Subcutaneous abdominal adipose tissue (tissue), 5 donors: Measurements from ENCODE around the gene MMD2.

Experiments
- H3K27ac ChIP-seq: one replicate; pipeline ENCODE4 v1.7.0; 2013; ENCODE audit warnings: low read depth, mild to moderate bottlenecking, inconsistent platforms, low read length, moderate library complexity
- H3K27me3 ChIP-seq, 5 donors: one replicate each; pipeline ENCODE4 v1.7.0; 2013; ENCODE audit warnings: low read length in 5 of 5, inconsistent platforms in 1 of 5; ENCODE audit not compliant: control insufficient read depth in 5 of 5, insufficient read depth in 4 of 5
- H3K36me3 ChIP-seq, 5 donors: one replicate each; pipeline ENCODE4 v1.7.0; 2013; ENCODE audit warnings: low read length in 5 of 5; ENCODE audit not compliant: control insufficient read depth in 5 of 5, insufficient read depth in 5 of 5
- H3K4me1 ChIP-seq, 5 donors: one replicate each; pipeline ENCODE4 v1.7.0; 2013; ENCODE audit warnings: low read length in 5 of 5, mild to moderate bottlenecking in 3 of 5, moderate library complexity in 1 of 5; ENCODE audit not compliant: control insufficient read depth in 5 of 5, insufficient read depth in 5 of 5
- H3K4me3 ChIP-seq, 5 donors: one replicate each; pipeline ENCODE4 v1.7.0; 2013; ENCODE audit warnings: low read length in 5 of 5, low read depth in 1 of 5
- H3K9ac ChIP-seq, 5 donors: one replicate each; pipeline ENCODE4 v1.7.0; 2013; ENCODE audit warnings: low read length in 5 of 5, mild to moderate bottlenecking in 4 of 5, moderate library complexity in 3 of 5
- H3K9me3 ChIP-seq, 5 donors: one replicate each; pipeline ENCODE4 v1.7.0; 2013; ENCODE audit warnings: low read length in 5 of 5; ENCODE audit not compliant: control insufficient read depth in 5 of 5
- donor health status: healthy.
- donor health status: healthy.
- donor health status: healthy.
- donor health status: healthy.
- donor health status: healthy.

The MMD2 gene

DNA sequence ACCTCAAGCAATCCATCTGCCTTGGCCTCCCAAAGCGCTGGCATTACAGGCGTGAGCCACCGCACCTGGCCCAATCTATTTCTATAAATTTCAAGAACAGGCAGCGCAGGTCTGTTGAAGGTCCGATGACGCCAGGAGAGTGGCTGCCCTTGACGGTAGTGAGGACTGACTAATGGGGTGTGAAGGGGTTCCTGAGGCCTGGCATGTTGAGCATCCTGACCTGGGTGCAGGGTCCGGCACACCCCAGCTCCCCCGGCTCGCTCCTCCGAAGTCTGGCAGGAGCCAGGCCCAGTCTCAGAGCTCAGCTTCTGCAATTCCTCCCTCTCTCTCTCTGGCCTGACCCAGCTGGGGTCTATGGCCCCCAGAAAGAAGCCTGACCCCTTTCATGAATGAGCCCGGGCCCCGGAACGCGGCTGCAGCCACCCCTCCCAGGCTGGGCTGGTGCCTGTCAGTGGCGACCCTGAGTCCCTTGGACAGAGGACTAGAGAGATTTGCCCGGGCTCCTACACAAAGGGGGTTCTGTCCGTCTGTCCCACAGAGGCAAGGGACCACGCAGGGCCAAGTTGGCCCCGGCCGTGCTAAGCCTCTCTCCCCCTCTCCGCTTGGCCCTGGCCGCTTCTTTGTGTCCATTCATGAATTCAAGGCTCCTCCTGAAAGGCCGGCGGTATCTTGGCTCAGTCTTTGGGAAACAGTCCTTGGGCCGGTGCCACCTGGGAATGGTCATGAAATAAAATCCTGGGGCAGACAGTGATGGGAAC is 18.8 kb downstream of the MMD2 start:
- no peak overlapping the region for H3K9ac ChIP-seq
- H3K4me1 ChIP-seq: no peaks in the 10 kb centered on the region
- no peaks in the 10 kb centered on the region for H3K36me3 ChIP-seq
- no peaks in the 10 kb centered on the region for H3K9me3 ChIP-seq
- no peak overlapping the region for H3K27ac ChIP-seq
- H3K27me3 ChIP-seq: peaks cover 0 to 8% (median 3%) of the 10 kb centered on the region in 5 donors
- no peak overlapping the region for H3K4me3 ChIP-seq

DNA sequence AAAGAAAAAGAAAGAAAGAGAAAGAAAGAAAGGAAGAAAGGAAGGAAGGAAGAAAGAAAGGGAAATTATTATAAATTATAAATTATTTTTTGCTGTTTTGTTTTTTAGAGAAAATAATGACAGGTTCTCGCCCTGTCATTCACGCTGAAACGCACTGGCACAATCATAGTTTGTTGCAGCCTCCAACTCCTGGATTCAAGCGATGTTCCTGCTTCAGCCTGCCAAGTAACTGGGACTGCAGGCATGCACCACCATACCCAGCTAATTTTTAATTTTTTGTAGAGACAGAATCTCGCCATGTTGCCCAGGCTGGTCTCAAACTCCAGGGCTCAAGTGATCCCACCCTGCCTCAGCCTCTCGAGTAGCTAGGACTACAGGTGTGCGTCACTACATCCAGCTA is 21.6 kb downstream of the MMD2 start:
- H3K4me3 ChIP-seq: no peak overlapping the region
- H3K4me1 ChIP-seq: no peaks in the 10 kb centered on the region
- no peak overlapping the region for H3K27ac ChIP-seq
- H3K9me3 ChIP-seq: no peaks in the 10 kb centered on the region
- no peaks in the 10 kb centered on the region for H3K36me3 ChIP-seq
- H3K27me3 ChIP-seq: peaks cover 0 to 9% (median 3%) of the 10 kb centered on the region in 5 donors
- no peak overlapping the region for H3K9ac ChIP-seq

DNA sequence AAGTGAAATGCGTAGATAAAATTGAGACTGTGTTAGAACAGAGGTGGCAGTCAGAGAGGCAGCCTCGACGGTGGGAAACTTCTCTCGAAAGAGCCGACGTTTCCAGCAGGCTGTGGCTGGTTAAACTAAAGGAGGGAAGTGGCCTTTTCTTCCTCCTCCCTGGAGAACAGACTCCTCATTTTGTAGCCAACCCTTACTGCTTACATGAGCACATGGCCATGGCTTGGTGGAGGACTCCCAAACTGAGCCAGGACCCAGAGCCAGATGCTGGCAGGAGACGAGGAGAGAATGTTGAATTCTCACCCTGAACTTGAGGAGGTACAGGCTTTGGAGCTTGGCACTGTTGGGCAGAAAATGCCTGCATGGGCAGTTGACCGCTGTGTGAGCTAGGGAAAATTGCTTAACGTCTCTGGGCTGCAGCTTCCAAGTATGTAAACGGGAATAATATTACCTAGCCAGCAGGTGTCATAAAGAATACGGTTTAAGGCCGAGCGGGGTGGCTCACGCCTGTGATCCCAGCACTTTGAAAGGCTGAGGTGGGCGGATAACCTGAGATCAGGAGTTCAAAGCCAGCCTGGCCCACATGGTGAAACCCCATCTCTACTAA is 24.5 kb downstream of the MMD2 start:
- no peaks in the 10 kb centered on the region for H3K4me1 ChIP-seq
- no peak overlapping the region for H3K4me3 ChIP-seq
- no peak overlapping the region for H3K9ac ChIP-seq
- H3K9me3 ChIP-seq: no peaks in the 10 kb centered on the region
- H3K27me3 ChIP-seq: peaks cover 0 to 3% (median 0%) of the 10 kb centered on the region in 5 donors
- no peak overlapping the region for H3K27ac ChIP-seq
- H3K36me3 ChIP-seq: no peaks in the 10 kb centered on the region

DNA sequence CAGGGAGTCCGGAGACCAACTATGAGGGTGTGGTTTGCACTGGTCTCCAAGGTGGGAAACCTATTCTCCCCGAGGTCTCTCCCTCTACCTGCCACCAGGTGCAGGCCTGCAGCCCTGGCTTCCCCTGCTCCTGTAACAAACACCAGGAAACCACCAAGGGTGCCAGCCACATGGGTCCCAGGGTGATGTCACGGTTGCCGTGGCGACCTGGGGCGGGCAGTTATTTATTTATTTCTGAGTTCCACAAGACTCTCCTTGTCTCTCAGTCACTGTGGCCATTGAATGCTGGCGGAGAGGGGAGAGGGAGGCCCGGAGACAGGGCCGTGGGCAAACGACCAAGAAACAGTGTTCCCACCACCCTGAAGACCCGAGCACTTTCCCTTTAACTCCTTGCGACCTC is 27.0 kb downstream of the MMD2 start:
- H3K4me3 ChIP-seq: no peak overlapping the region
- H3K27ac ChIP-seq: no peak overlapping the region
- H3K9ac ChIP-seq: no peak overlapping the region
- no peaks in the 10 kb centered on the region for H3K9me3 ChIP-seq
- H3K36me3 ChIP-seq: no peaks in the 10 kb centered on the region
- H3K4me1 ChIP-seq: no peaks in the 10 kb centered on the region
- H3K27me3 ChIP-seq: peaks cover 3 to 18% (median 7%) of the 10 kb centered on the region in 5 donors

DNA sequence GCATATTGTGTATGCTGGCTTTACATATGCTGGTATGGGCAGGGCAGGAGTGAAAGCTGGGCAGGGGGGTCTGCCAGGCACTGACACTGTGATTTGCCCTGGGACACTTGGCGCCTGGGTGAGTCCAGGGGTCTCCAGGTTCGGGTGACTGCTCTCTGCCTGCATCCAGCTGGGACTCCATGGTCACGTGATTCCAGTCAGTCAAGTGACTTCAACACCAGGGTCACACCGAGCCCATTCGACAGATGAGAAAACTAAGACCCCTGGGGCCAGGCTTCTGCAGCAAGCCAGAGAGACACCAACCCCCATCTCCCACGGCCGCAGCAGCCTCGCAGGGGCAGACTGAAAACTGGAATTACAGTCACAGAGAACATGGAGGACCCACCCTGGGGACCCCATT is 30.0 kb downstream of the MMD2 start:
- no peak overlapping the region for H3K27ac ChIP-seq
- H3K36me3 ChIP-seq: no peaks in the 10 kb centered on the region
- H3K27me3 ChIP-seq: peaks cover 3 to 15% (median 7%) of the 10 kb centered on the region in 5 donors
- H3K9ac ChIP-seq: no peak overlapping the region
- no peaks in the 10 kb centered on the region for H3K9me3 ChIP-seq
- H3K4me1 ChIP-seq: no peaks in the 10 kb centered on the region
- H3K4me3 ChIP-seq: no peak overlapping the region

DNA sequence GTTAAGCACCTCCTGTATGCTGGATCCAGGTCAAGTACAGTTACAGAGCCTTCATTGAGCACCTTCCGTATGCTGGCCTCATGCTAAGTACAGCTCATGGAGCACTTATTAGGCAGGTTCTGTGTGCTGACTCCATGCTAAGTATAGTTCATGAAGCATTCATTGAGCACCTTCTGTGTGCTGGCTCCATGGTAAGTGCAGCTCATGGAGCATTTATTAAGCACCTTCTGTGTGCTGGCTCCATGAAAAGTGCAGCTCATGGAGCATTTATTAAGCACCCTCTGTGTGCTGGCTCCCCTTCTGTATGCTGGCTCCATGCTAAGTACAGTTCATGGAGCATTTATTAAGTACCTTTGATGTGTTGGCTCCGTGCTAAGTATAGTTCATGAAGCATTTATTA is 30.5 kb downstream of the MMD2 start:
- Histone ChIP-seq H3K9ac (no peak overlapping the region), H3K27ac (no peak overlapping the region)

DNA sequence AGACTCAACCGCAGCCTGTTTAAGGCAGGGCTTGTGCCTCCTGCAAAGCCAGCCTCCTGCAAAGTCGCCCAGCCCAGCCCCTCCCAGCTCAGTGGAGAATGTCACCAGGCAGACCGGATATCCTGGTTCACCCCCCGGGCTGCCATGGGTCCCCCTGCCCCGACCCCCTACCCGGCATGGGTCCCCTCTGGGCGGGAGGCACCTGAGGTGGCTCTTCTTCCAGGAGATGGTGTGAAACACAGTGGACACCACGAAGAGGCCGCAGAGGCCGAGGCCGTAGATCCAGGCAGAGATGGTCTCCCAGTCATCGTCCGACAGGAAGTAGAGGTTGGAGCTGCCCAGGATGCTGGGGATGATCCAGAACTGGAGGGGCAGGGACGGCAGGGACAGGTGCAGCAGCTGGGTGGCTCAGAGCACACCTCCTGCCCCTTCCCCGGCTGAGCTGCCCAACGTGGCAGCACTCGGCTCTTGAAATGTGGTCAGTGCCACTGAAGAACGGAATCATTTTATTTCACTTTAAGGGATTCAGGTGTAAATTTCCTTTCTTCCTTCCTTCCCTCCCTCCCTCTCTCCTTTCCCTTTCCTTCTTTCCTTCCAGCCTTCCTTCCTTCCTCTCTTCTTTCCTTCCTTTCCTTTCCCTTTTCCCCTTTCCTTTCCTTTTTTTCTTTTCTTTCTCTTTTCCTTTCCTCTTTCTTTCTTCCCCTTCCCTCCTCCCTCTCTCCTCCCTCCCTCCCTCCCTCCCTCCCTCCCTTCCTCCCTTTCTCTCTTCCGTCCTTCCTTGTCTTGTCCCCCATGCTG is 38.8 kb downstream of the MMD2 start:
- Histone ChIP-seq H3K36me3 (no peaks in the 10 kb centered on the region), H3K9me3 (peaks cover 0 to 8% (median 7%) of the 10 kb centered on the region in 5 donors), H3K4me1 (no peaks in the 10 kb centered on the region), H3K27ac (no peak overlapping the region), H3K27me3 (peaks cover 0 to 3% (median 0%) of the 10 kb centered on the region in 5 donors), H3K9ac (no peak overlapping the region), H3K4me3 (no peak overlapping the region)

More for the DNA sequence above, 30.5 kb downstream of the MMD2 start:
- H3K4me3 ChIP-seq: no peak overlapping the region
- no peaks in the 10 kb centered on the region for H3K4me1 ChIP-seq
- H3K9me3 ChIP-seq: no peaks in the 10 kb centered on the region
- H3K36me3 ChIP-seq: no peaks in the 10 kb centered on the region
- peaks cover 3 to 15% (median 7%) of the 10 kb centered on the region in 5 donors for H3K27me3 ChIP-seq

DNA sequence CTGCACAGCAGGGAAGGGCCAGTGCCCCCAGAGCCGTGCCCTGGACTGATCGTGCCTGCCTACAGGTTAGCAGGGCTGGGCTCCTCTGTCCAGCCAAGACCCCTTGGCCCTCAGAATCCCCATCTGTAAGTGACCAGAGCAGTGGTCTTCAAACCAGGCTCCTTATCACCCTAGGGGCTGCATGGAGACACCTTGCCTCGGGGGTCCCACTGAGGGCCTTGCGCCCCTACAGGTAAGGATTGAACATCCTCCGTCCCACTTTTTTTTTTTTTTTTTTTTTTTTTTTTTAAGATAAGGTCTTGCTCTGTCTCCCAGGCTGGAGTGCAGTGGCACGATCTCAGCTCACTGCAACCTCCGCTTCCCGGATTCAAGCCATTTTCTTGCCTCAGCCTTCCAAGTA is 42.9 kb downstream of the MMD2 start:
- Histone ChIP-seq H3K4me1 (no peaks in the 10 kb centered on the region), H3K4me3 (no peak overlapping the region), H3K9ac (no peak overlapping the region), H3K36me3 (no peaks in the 10 kb centered on the region), H3K27me3 (peaks cover 0 to 3% (median 0%) of the 10 kb centered on the region in 5 donors), H3K9me3 (peaks cover 0 to 8% (median 7%) of the 10 kb centered on the region in 5 donors), H3K27ac (no peak overlapping the region)

DNA sequence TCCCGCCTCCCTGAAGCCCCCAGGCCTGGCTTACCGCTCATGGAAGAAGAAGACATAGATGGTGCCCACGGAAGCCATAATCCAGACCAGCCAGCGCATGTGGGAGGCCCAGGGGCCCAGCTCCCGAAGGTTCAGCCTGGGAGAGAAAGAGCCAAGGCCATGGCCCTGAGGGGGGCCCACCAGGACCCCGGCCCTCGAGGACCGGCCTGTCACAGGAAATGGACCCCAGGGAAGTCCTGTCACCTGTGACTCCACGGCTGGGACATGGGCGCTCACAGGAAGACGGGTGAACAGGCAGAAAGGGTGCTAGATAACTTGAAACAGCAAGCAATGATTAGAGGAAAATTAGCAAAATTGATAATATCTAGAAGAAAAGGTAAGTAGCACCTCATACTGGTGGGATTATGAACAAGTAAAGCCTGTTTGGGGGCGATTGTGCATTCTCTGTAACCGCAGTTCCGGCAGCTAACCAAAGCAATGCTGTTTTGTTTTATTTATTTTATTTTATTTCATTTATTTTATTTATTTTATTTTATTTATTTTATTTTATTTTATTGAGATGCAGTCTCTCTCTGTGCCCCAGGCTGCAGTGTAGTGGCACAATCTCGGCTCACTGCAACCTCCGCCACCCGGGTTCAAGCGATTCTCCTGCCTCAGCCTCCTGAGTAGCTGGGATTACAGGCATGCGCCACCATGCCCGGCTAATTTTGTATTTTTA is 47.7 kb downstream of the MMD2 start:
- Histone ChIP-seq H3K36me3 (no peaks in the 10 kb centered on the region), H3K9me3 (peaks cover 0 to 6% (median 3%) of the 10 kb centered on the region in 5 donors), H3K27ac (no peak overlapping the region), H3K4me3 (no peak overlapping the region), H3K9ac (no peak overlapping the region), H3K27me3 (no peaks in the 10 kb centered on the region), H3K4me1 (no peaks in the 10 kb centered on the region)
